Lung (tissue), 12 donors: Measurements from ENCODE around the gene BCL7C. TPM values are rescaled to one million over a fixed set of nuclear protein-coding genes. Genes with fewer than 3 reads are reported as not detected.

Experiments
- ATAC-seq: fragments of 200-7000 bp; cut with Tn5 transposase; one replicate; pipeline ENCODE4 v1.9.1; 2020; ENCODE audit warnings: moderate number of reproducible peaks; ENCODE audit not compliant: insufficient read depth, low FRiP score
- DNase-seq, 3 donors: peaks; one replicate each; pipeline ENCODE4 v3.0.0-alpha.2; 2013 to 2017
- H3K27ac ChIP-seq, 2 donors: one replicate each; pipeline ENCODE4 v1.5.1; 2013; ENCODE audit warnings: mild to moderate bottlenecking in 2 of 2, moderate library complexity in 2 of 2, control low read depth in 1 of 2, inconsistent platforms in 1 of 2, low read depth in 1 of 2, low read length in 1 of 2
- H3K27me3 ChIP-seq, 3 donors: one replicate each; pipeline ENCODE4 v1.5.1; 2013; ENCODE audit warnings: low read length in 2 of 3; ENCODE audit not compliant: control insufficient read depth in 3 of 3, insufficient read depth in 3 of 3
- H3K36me3 ChIP-seq, 4 donors: one replicate each; pipeline ENCODE4 v1.5.1; 2013; ENCODE audit warnings: low read length in 4 of 4, mild to moderate bottlenecking in 1 of 4, moderate library complexity in 1 of 4; ENCODE audit not compliant: control insufficient read depth in 4 of 4, insufficient read depth in 4 of 4
- H3K4me1 ChIP-seq, 5 donors: one replicate each; pipeline ENCODE4 v1.5.1; 2013; ENCODE audit warnings: low read length in 5 of 5, mild to moderate bottlenecking in 2 of 5, moderate library complexity in 1 of 5; ENCODE audit not compliant: control insufficient read depth in 5 of 5, insufficient read depth in 5 of 5
- H3K4me3 ChIP-seq: one replicate; pipeline ENCODE4 v1.5.1; 2013; ENCODE audit warnings: mild to moderate bottlenecking, control low read depth, moderate library complexity
- H3K9ac ChIP-seq, 2 donors: one replicate each; pipeline ENCODE4 v1.5.1; 2013; ENCODE audit warnings: low read length in 2 of 2, control low read depth in 1 of 2; ENCODE audit not compliant: insufficient read depth in 1 of 2
- H3K9me3 ChIP-seq, 4 donors: one replicate each; pipeline ENCODE4 v1.5.1; 2013; ENCODE audit warnings: low read length in 3 of 4, mild to moderate bottlenecking in 1 of 4, moderate library complexity in 1 of 4; ENCODE audit not compliant: control insufficient read depth in 4 of 4, insufficient read depth in 3 of 4
- whole genome bisulfite sequencing, 2 donors: extraction: QIAGEN DNeasy Blood & Tissue Kit; methylation state at CpG; one replicate each; pipeline ENCODE4 v1.1.7; 2013; 5-methylcytosine and 5-hydroxymethylcytosine counted together
- polyA plus RNA-seq, 2 donors: library from polyadenylated mRNA; stranded (reverse); fragments of 200-250 nt; gene quantifications; one replicate each; pipeline ENCODE4 v1.2.1, GENCODE V29; 2013
- total RNA-seq, 2 donors: library from RNA; depleted of rRNA in 1 of 2; stranded (reverse); fragments of >200 nt in 1 of 2; gene quantifications; one replicate each; pipeline ENCODE4 v1.2.1, GENCODE V29; 2014 to 2021
- TF ChIP-seq, protein P1 (sequence below): IDR thresholded peaks from 2 replicates; pipeline ENCODE4 v1.5.1; 2012; ENCODE audit warnings: mild to moderate bottlenecking; ENCODE audit errors: control extremely low read depth, extremely low read depth
- donor health status: control.
- donor health status: control.
- donor health status: Bipolar disorder and iron deficiency.
- donor health status: healthy.
- donor health status: DM: yes; HTN: yes; CAD: no.

The BCL7C gene
- total and polyA plus RNA-seq, 4 donors = 18.2 to 51.8 (median 28.3) TPM

DNA sequence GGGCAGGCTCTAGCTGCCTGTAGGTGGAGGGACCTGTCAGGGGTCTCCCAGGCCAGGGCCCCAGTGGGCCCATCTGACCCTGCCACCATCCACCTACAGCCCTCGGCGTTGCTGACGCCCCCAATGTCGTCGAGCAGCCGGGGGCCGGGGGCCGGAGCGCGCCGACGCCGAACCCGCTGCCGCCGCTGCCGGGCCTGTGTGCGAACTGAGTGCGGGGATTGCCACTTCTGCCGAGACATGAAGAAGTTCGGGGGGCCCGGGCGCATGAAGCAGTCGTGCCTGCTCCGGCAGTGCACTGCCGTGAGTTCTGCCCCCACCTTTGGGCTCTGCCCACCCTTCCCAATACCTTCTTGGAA, 31.7 kb upstream of the BCL7C start:
- H3K36me3 ChIP-seq = peaks cover 0 to 19% (median 8%) of the 10 kb centered on the region in 4 donors
- 95 to 96% methylated on average over 26 of the region's 26 CpGs for WGBS, 2 donors
- no peak overlapping the region for H3K9ac ChIP-seq
- H3K27me3 ChIP-seq = no peaks in the 10 kb centered on the region
- no peaks in the 10 kb centered on the region for H3K9me3 ChIP-seq
- no peak for DNase-seq
- H3K4me3 ChIP-seq = no peak overlapping the region
- no peak for ATAC-seq
- H3K4me1 ChIP-seq = peaks cover 0 to 8% (median 7%) of the 10 kb centered on the region in 5 donors
- TF ChIP-seq, protein P1, sequence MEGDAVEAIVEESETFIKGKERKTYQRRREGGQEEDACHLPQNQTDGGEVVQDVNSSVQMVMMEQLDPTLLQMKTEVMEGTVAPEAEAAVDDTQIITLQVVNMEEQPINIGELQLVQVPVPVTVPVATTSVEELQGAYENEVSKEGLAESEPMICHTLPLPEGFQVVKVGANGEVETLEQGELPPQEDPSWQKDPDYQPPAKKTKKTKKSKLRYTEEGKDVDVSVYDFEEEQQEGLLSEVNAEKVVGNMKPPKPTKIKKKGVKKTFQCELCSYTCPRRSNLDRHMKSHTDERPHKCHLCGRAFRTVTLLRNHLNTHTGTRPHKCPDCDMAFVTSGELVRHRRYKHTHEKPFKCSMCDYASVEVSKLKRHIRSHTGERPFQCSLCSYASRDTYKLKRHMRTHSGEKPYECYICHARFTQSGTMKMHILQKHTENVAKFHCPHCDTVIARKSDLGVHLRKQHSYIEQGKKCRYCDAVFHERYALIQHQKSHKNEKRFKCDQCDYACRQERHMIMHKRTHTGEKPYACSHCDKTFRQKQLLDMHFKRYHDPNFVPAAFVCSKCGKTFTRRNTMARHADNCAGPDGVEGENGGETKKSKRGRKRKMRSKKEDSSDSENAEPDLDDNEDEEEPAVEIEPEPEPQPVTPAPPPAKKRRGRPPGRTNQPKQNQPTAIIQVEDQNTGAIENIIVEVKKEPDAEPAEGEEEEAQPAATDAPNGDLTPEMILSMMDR = no peak
- H3K27ac ChIP-seq = no peak overlapping the region

DNA sequence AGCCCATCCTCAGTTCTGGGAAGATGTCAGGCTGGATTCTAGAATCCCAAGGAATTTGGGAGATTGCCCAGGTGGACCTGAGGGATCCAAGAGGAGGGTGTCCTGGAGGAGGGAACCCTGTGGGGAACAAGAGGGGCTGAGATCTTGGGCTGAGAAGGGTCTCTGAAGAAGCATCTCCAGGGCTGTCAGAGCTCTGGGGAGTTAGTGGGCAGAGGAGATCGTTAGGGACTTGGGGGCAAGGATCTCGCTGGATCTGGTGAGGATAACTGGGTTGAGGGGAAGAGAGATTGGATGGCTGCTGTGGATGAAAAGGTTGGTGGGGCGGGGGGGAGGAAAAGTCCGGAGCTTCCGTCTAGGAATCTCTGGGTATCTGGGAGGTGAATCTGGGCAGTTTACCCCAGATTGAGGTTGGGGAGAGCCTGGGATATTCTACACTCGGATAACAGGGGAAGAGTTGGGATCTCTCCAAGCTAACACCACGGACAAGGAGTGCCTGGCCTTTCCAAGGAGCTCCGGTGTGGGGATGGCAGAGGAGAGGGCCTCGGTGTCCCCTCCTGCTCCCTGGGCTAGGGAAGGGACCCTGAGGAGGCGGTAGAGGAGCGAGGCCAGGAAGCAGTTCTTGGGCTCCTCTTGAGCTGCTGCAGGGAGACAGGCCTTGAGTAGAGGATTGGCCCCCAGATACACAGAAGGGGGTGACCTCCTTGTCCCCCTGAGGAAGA, 31.2 kb upstream of the BCL7C start:
- TF ChIP-seq, protein P1 = no peak
- Histone ChIP-seq H3K4me1 (peaks cover 0 to 8% (median 7%) of the 10 kb centered on the region in 5 donors), H3K4me3 (no peak overlapping the region), H3K9me3 (no peaks in the 10 kb centered on the region), H3K27me3 (no peaks in the 10 kb centered on the region), H3K9ac (peak overlapping the region in 1 of 2 donors; percentile 42), H3K27ac (no peak overlapping the region), H3K36me3 (peaks cover 0 to 14% (median 6%) of the 10 kb centered on the region in 4 donors)
- ATAC-seq (no peak), DNase-seq (peak in 1 of 3 donors; percentile 16)
- WGBS, 2 donors = 78 to 89% methylated on average over 11 of the region's 11 CpGs

DNA sequence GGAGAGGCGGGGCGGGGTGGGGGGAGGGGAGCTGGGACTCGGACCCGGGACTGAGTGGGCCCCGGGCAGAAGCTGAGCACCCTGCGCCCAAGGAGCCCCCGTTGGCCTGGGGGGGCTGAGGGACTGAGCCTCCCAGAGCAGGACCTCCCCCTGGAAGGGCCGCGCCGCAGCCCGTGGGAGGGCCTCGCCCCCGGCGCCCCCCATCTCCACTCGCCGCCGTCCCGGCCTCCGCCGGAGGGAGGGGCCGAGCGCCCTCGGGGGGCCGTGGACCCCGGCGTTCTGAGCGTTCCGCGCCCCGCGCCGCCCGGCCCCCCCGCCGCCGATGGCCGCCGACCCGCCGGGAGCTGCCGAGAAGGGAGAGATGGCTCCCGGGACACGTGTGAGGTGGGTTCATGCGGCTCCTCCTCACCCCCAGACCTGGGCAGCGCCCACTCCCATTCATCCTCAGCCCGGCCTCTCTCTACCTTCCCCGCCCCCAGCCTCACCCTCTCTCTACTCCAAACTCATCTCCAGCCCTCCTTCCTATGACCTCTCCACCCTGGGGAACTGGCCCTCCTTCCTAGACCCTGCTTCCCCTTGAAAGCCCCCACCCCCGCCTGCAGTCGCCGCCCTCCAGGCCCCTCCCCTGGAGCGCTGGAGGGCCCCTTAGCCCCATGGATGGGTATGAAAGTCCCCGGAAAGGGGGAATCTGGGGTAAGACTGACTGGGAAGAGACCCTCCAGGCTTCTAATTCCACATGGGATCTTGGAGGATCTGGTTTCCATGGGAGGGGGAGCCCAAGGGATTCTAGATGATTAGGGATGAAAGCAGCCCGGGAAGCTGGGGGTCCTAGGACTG, 30.4 kb upstream of the BCL7C start:
- H3K4me1 ChIP-seq = peaks cover 0 to 8% (median 7%) of the 10 kb centered on the region in 5 donors
- H3K36me3 ChIP-seq = peaks cover 0 to 10% (median 6%) of the 10 kb centered on the region in 4 donors
- no peaks in the 10 kb centered on the region for H3K27me3 ChIP-seq
- WGBS, 2 donors = 6 to 8% methylated on average over 18 to 53 of the region's 53 CpGs
- H3K4me3 ChIP-seq = peak overlapping the region; percentile 53
- peak overlapping the region; percentile 7 to 22 for H3K27ac ChIP-seq
- H3K9ac ChIP-seq = peak overlapping the region in 1 of 2 donors; percentile 42
- DNase-seq = peak in 1 of 3 donors; percentile 25
- TF ChIP-seq, protein P1 = no peak
- no peak for ATAC-seq
- no peaks in the 10 kb centered on the region for H3K9me3 ChIP-seq
